ENCODE results near the gene TBL2. TPM values are rescaled to one million over a fixed set of nuclear protein-coding genes. Genes with fewer than 3 reads are reported as not detected.

TBL2 gene
- total RNA-seq, 2 experiments from 2014 or later = 36.9 to 47.9 TPM

GRCh38 chr7:73519867-73520672 is 58.3 kb downstream of the TBL2 start:
- Histone ChIP-seq H2AFZ (ENCODE audit: low read length) (no peak overlapping the region), H3K27ac (ENCODE audit: low read depth, low read length, poor library complexity, severe bottlenecking) (peak overlapping the region; percentile 76), H3K4me1 (ENCODE audit: insufficient read depth, low read length, poor library complexity, severe bottlenecking) (peaks cover 47% of the 10 kb centered on the region), H4K20me1 (ENCODE audit: insufficient read depth, low read length) (peaks cover 34% of the 10 kb centered on the region), H3K79me2 (ENCODE audit: insufficient read depth, low read depth, low read length) (peaks cover 77% of the 10 kb centered on the region), H3K9me2 (ENCODE audit: insufficient read depth, low read length) (no peaks in the 10 kb centered on the region), H3K9me3 (ENCODE audit: low read length) (no peaks in the 10 kb centered on the region), H3K36me3 (ENCODE audit: insufficient read depth, low read length) (peaks cover 64% of the 10 kb centered on the region), H3K4me3 (ENCODE audit: low read depth, low read length, poor library complexity, severe bottlenecking) (peak overlapping the region; percentile 87), H3K4me2 (ENCODE audit: low read length) (peak overlapping the region; percentile 95)
- POLR2A ChIA-PET = interaction anchor here (0.5 to 2.0 kb wide), 2 partner anchors 16 to 184 kb away, joined by 3 to 7 read pairs; no protein-coding TSS in a partner anchor
- intact Hi-C loops (cut with micrococcal nuclease; ENCODE audit: unreplicated experiment) = loop anchor here (10.0 kb wide), 1 partner anchor 215 kb away; the partner anchor contains the start of gene ABHD11
- DNase-seq (ENCODE audit: low spot score) = peak; percentile 23
- CTCF ChIA-PET (ENCODE audit: unreplicated experiment) = no interaction called here
- BruUV-seq (replicated peaks) = no TSS peak
- no peak for TF ChIP-seq EZH2phosphoT487 (IDR thresholded peaks at IDR 0.05; ENCODE audit: borderline replicate concordance, low read depth, low read length)

- Histone ChIP-seq H3K36me3 (ENCODE audit: insufficient read depth, low read length) (peaks cover 80% of the 10 kb centered on the region), H3K4me3 (ENCODE audit: low read depth, low read length, poor library complexity, severe bottlenecking) (peak overlapping the region; percentile 87), H3K27ac (ENCODE audit: low read depth, low read length, poor library complexity, severe bottlenecking) (no peak overlapping the region), H3K4me2 (ENCODE audit: low read length) (peak overlapping the region; percentile 95), H3K79me2 (ENCODE audit: insufficient read depth, low read depth, low read length) (peaks cover 90% of the 10 kb centered on the region), H4K20me1 (ENCODE audit: insufficient read depth, low read length) (peaks cover 40% of the 10 kb centered on the region), H2AFZ (ENCODE audit: low read length) (no peak overlapping the region), H3K9me3 (ENCODE audit: low read length) (no peaks in the 10 kb centered on the region), H3K4me1 (ENCODE audit: insufficient read depth, low read length, poor library complexity, severe bottlenecking) (peaks cover 31% of the 10 kb centered on the region), H3K9me2 (ENCODE audit: insufficient read depth, low read length) (no peaks in the 10 kb centered on the region)
- DNase-seq (ENCODE audit: low spot score) = no peak
- ChIA-PET CTCF (ENCODE audit: unreplicated experiment) (no interaction called here), POLR2A (interaction anchor here (0.6 to 2.0 kb wide), 5 partner anchors 8 to 111 kb away, joined by 3 to 7 read pairs (median 3); no protein-coding TSS in a partner anchor)
- intact Hi-C loops (cut with micrococcal nuclease; ENCODE audit: unreplicated experiment) = no loop called here
- TF ChIP-seq CTCF (conservative IDR thresholded peaks at IDR 0.05; ENCODE audit: low read length) (no peak), EZH2phosphoT487 (IDR thresholded peaks at IDR 0.05; ENCODE audit: borderline replicate concordance, low read depth, low read length) (no peak)
- BruUV-seq (replicated peaks) = no TSS peak
Measured at GRCh38 chr7:73518470-73518869, 59.9 kb downstream of the TBL2 start.

Other genes with a start within 250 kb of the TBL2 start
- not detected in 2 replicates for gene FZD9, start 144.8 kb downstream of the TBL2 start, total RNA-seq (2014; rRNA removed; shearing (Covaris generic))
- gene FZD9, start 144.8 kb downstream of the TBL2 start, total RNA-seq (2022) = not detected in 2 replicates
- 77.8 and 86.8 TPM in 2 replicates for gene BAZ1B, start 56.3 kb downstream of the TBL2 start, total RNA-seq (2014; rRNA removed; shearing (Covaris generic))
- gene BAZ1B, start 56.3 kb downstream of the TBL2 start, total RNA-seq (2022) = 109 and 117 TPM in 2 replicates
- gene BCL7B, start 20.9 kb downstream of the TBL2 start, total RNA-seq (2014; rRNA removed; shearing (Covaris generic)) = 27.7 and 31.7 TPM in 2 replicates
- gene BCL7B, start 20.9 kb downstream of the TBL2 start, total RNA-seq (2022) = 47.1 and 51.7 TPM in 2 replicates
- not detected in 2 replicates for gene MLXIPL, start 45.9 kb upstream of the TBL2 start, total RNA-seq (2014; rRNA removed; shearing (Covaris generic))
- gene MLXIPL, start 45.9 kb upstream of the TBL2 start, total RNA-seq (2022) = not detected in 2 replicates
- gene VPS37D, start 89.3 kb upstream of the TBL2 start, total RNA-seq (2014; rRNA removed; shearing (Covaris generic)) = 2.4 and 5.3 TPM in 2 replicates
- 5.2 and 5.3 TPM in 2 replicates for gene VPS37D, start 89.3 kb upstream of the TBL2 start, total RNA-seq (2022)
- gene DNAJC30, start 104.9 kb upstream of the TBL2 start, total RNA-seq (2014; rRNA removed; shearing (Covaris generic)) = 4.0 and 5.9 TPM in 2 replicates
- 11.8 and 13.7 TPM in 2 replicates for gene DNAJC30, start 104.9 kb upstream of the TBL2 start, total RNA-seq (2022)
- 58.1 and 65.0 TPM in 2 replicates for gene BUD23, start 105.0 kb upstream of the TBL2 start, total RNA-seq (2014; rRNA removed; shearing (Covaris generic))
- gene BUD23, start 105.0 kb upstream of the TBL2 start, total RNA-seq (2022) = 75.8 and 91.1 TPM in 2 replicates
- gene STX1A, start 141.1 kb upstream of the TBL2 start, total RNA-seq (2014; rRNA removed; shearing (Covaris generic)) = 5.3 and 11.3 TPM in 2 replicates
- gene STX1A, start 141.1 kb upstream of the TBL2 start, total RNA-seq (2022) = 5.7 TPM in 2 replicates
- gene ABHD11, start 160.2 kb upstream of the TBL2 start, total RNA-seq (2014; rRNA removed; shearing (Covaris generic)) = 25.8 and 27.4 TPM in 2 replicates
- 27.5 and 30.5 TPM in 2 replicates for gene ABHD11, start 160.2 kb upstream of the TBL2 start, total RNA-seq (2022)
- not detected in 2 replicates for gene CLDN3, start 191.7 kb upstream of the TBL2 start, total RNA-seq (2014; rRNA removed; shearing (Covaris generic))
- gene CLDN3, start 191.7 kb upstream of the TBL2 start, total RNA-seq (2022) = not detected in 2 replicates

All from OCI-LY7 (cell line).